ENCODE data around the gene RFNG. TPM values are rescaled to one million over a fixed set of nuclear protein-coding genes. Genes with fewer than 3 reads are reported as not detected.

The RFNG gene
- total RNA-seq: 10 to 100 TPM; 22.5 to 66.9 (median 49.0) TPM

GRCh38 chr17:82051776-82052637 is at the start of gene RFNG, which contains the start of gene GPS1:
TSS of gene RFNG (minus strand) at chr17:82051811. CDS start at chr17:82051766, 45 bp downstream.
TSS of gene GPS1 (plus strand) at chr17:82051898. CDS start at chr17:82051932, 34 bp downstream.
- TF ChIP-seq CTCF (IDR thresholded peaks at IDR 0.05; ENCODE audit: low read depth): no peak

- no peak for TF ChIP-seq CTCF (IDR thresholded peaks at IDR 0.05; ENCODE audit: low read depth)
Measured at GRCh38 chr17:82101301-82101715, 49.7 kb upstream of the RFNG start.

- no peak for TF ChIP-seq CTCF (IDR thresholded peaks at IDR 0.05; ENCODE audit: low read depth)
Measured at GRCh38 chr17:82100502-82101298, 49.1 kb upstream of the RFNG start.

- TF ChIP-seq CTCF (IDR thresholded peaks at IDR 0.05; ENCODE audit: low read depth): no peak
Measured at GRCh38 chr17:82098939-82099763, 47.5 kb upstream of the RFNG start.

- no peak for TF ChIP-seq CTCF (IDR thresholded peaks at IDR 0.05; ENCODE audit: low read depth)
Measured at GRCh38 chr17:82098169-82098938, 46.7 kb upstream of the RFNG start, which contains the start of gene FASN. TSS of gene FASN (minus strand) at chr17:82098236. CDS start at chr17:82096445, 1,791 bp downstream.

- TF ChIP-seq CTCF (IDR thresholded peaks at IDR 0.05; ENCODE audit: low read depth): no peak
Measured at GRCh38 chr17:82097919-82098168, 46.2 kb upstream of the RFNG start.
